NCI-H226 (cell line): ENCODE measurements around the gene ASCL2.

Experiments
- DNase-seq: peaks from one replicate; pipeline ENCODE4 v3.0.0-alpha.2; 2015

The ASCL2 gene, protein sequence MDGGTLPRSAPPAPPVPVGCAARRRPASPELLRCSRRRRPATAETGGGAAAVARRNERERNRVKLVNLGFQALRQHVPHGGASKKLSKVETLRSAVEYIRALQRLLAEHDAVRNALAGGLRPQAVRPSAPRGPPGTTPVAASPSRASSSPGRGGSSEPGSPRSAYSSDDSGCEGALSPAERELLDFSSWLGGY

DNA sequence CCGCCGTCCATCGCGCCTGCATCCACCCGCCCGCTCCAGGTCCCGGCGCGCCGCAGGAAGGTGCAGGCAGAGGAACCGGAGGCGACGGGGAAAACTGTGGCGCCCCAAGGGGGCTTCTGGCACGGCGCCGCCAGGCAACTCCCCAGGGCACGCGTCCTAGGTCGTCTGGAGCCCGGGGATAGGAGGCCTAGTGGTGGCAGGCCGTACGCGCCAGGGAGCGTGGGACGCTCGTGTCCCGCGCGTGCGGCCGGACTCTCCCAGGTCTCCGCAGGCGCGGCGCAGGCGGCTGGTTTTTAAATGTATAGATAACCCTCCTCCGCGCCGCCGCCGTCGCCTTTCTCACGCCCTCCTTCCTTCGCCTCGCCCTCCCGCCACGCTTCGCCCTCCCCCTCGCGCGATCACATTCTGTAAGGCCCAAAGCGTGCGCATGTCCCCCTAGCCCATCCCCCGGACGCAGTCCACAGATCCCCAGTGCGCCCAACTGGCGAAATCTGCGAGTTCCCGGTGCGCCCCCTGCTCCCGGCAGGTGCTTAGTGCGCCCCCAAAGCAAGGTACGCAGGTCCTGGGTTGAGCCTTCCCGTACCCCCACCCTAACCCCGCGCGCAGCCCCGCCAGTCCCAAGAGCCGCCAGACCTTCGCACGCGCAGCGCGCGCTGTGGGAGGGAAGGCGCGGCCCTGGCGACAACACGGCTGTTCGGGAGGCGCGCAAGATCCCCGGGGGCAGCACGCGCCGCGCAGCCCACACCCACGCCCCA, at the start of gene ASCL2:
Gene ASCL2 (minus strand): TSS at position 267 of the 755 bp plus-strand sequence. CDS start 256 bp downstream, at position 11.
- no peak for DNase-seq

DNA sequence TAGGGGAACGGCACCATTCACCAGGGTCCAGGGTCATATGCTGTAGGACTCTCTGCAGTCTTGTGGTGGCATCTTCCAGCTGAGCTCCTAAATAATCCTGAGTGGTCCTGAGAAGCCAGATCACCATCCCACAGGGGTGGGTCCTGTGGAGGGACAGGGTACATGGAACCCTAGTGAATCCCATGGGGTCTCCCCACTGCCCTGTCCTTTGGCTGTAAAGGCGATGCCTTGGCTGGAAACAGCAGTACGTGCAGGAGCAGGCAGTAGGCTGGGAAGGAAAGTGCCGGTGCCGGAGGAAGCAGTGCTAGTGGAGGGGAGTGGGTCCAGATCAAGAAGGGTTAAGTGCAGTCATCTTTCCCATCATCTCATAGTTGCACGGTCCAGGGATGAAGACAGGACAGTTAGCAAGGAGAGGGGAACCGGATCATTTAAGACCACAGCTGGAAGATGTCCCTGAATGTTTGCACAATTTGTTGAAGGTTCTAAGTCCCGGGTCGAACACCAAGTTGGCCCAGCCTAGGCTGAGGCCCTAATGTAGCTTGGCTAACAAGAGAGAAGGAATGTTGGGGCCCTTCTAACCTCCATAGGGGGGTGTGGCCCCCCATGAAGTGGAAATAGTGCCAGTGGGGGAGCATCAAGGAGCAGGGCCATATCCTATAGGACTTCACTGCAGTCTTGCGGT, 49.5 kb upstream of the ASCL2 start:
- DNase-seq = no peak

DNA sequence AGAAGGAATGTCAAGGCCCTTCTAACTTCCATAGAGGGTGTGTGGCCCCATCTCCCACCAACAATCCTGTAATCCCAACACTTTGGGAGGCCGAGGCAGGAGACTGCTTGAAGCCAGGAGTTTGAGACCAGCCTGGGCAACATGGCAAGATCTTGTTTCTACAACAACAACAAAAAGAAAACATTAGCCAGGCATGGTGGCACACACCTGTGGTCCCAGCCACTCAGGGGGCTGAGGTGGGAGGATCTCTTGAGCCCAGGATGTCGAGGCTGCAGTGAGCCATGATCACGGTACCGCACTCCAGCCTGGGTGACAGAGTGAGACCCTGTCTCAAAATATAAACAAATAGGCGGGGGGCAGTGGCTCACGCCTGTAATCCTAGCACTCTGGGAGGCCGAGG, 48.3 kb upstream of the ASCL2 start:
- DNase-seq = no peak

DNA sequence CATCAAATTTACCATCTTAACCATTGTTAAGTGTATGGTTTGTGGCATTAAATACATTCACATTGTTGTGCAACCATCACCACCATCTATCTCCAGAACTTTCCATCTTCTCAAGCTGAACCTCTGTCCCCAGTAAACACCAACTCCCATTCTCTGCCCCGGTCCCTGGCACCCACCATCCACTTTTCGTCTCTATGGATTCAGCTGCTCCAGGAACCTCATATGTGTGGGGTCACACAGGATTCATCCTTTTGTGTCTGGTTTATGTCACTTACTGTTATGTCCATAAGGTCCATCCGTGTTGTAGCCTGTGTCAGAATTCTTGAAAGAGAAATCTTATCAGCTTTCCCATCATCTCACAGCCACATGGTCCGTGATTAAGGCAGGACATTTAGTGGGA, 47.7 kb upstream of the ASCL2 start:
- DNase-seq = no peak

DNA sequence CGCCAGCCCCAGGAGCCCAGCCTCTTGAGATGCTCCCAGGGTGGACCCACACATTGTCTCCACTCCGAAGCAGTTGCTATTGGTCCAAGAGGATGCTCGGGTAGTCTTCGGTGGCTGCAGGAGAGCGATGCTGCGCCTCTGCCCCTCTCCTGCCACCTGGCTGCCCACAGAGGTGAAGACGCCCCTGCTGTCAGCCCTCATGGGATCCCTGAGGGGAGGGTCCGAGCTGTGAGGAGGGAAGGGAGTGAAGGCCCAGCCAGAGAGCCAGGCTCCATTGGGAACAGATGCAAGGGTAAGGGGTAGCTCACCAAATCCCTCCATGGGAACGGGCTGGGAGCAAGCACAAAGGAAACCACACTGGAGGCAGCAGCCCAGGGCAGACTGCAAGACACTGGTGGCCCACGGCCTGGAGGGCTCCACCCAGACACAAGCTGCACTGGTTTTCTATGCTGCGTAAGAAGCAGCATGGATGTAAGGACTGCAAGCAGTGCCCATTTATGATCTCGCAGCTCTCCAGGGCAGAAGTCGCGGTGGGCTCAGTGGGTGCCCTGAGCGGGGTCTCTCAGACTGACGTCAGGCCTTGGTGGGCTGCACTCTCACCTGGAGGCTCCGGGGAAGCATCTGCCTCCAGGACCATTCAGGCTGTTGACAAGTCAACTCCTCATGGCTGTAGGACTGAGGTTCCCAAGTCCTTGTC, 47.1 kb upstream of the ASCL2 start:
- DNase-seq = no peak

DNA sequence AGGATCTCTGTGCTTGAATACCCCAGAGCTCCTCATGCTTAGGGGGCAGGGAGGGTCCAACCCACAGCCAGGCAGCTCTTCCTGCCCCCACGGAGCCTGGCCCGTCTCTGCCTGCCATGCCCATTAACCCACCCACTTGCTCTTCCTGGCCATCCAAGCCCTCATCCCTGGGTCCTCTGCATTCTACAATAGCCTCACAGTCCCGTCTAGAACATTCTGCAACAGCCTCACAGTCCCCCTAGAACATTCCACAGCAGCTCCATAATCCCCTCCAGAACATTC, 46.5 kb upstream of the ASCL2 start:
- DNase-seq = no peak

DNA sequence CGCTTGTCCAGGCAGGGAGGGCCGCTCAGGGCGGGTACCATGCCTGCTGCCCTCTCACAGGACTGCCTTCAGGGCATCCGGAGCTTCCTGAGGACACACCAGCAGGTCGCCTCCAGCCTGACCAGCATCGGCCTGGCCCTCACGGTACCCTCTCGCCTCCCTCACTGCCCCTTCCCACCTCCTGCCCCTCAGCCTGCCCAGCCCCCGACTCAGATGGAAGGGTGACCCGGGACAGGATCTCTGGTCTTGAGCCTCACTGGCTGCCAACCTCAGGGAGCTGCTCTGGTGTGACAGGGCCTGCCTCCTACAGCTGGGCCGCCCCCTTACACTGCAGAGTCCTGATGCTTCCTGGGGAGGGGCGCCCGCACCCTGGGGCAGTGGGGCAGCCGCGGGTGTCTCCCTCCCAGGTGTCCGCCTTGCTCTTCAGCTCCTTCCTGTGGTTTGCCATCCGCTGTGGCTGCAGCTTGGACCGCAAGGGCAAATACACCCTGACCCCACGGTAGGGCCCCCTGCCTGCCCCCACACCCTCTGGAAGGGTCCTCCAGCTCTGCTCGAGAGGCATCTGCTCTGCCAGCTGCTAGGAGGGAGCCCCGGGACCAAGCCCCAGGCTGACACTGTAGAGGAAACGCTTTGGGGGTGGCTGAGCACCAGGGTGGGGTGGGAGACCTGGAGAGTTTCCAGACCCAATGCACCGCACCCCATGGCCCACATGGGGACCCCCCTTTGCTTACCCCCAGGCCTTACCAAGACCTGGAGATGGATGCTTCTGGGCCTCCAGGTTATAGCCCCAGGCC, 46.0 kb upstream of the ASCL2 start:
- DNase-seq = no peak

DNA sequence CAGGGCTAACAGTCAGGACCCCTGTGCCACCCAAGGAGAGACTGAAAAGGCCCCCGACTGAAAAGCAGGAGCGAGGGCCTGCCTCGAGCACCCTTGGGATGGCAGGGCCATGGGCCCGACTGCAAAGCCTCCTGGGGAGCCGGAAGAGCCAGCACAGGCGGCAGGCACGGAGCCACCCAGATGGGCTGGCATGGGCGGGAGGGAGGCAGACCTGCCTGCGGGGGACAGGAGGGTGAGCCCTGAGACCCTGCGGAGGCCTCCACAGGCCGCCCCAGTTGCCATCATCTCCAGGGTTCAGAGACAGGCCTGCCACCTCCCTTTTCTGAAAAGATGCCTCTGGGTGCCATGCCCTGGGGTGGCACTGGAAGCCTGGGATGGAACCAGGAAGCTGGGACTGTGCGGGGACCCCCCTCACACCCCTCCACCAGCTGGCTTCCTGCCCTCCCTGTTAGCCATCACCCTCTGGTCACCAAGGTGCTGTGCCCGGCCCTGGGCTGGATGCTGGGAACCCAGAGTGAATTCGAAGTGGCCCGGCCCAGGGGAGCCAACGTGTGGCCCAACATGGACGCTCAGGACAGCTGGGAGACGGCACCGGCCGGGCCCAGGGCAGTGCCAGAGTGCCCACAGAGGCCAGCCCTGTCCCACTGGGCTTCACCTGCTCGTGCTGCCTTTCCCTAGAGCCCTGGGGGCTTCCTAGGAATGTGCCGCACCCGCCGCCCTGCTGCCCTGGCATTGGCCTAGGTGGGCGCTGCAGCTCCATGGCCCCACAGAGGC, 45.2 kb upstream of the ASCL2 start:
- DNase-seq = no peak

DNA sequence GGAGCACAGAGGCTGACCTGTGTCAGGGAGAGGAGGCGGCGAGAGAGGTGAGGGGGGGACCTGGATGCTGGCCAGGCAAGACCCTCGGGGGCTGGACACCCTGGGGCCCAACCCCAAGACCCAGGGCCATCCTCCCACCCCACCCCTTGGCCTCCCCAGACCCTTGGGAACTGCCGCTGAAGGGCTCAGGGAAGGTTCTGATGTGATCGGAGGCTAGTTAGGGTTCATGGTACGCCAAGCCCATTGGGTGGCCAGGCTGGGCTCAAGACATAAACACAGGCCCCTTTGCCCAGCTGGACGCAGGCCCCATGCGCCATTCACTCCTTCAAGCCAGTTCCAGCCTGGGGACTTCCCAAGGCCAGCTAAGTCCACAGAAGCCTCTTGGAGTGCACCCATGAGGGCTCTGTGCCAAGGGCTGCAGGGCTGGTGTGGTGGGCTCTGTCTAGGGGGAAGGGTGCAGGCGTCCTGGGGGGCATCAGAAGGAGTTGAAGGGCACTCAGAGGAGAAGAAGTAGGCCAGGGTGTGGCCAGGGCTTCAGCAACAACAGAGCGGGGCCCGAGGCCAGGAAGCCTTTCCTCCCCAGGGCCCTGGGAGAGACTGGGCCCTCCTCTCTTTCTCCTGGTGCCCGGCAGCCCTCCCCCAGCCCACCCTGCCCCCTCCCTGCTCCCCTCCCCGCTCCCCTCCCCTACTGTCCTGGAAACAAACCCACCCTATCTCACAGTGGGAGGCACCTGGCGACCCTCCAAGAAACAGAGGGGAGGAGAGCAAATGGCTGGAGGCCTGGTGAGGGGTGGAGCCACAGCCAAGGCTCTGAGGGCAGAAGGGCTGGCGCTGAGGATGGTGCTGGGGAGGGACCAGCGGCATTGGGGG, 44.4 kb upstream of the ASCL2 start:
- DNase-seq = peak; percentile 72

DNA sequence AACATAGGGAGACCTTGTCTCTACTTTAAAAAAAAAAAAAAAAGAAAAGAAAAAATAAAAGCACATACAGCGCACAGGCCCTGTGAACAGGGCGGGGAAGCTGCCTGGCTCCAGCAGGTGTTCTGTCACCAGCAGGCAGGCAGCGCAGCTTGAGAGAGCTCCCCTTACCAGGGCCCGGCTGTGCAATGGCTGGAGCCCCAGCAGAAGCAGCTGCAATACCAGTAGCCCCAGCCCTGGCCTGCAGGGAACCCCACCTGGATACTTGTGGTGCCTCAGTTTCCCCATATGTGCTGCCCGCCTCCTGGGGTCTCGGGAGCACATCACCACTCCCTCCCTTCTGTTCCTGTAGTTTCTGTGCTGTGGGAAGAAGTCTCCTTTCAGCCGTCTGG, 43.7 kb upstream of the ASCL2 start:
- DNase-seq = no peak

DNA sequence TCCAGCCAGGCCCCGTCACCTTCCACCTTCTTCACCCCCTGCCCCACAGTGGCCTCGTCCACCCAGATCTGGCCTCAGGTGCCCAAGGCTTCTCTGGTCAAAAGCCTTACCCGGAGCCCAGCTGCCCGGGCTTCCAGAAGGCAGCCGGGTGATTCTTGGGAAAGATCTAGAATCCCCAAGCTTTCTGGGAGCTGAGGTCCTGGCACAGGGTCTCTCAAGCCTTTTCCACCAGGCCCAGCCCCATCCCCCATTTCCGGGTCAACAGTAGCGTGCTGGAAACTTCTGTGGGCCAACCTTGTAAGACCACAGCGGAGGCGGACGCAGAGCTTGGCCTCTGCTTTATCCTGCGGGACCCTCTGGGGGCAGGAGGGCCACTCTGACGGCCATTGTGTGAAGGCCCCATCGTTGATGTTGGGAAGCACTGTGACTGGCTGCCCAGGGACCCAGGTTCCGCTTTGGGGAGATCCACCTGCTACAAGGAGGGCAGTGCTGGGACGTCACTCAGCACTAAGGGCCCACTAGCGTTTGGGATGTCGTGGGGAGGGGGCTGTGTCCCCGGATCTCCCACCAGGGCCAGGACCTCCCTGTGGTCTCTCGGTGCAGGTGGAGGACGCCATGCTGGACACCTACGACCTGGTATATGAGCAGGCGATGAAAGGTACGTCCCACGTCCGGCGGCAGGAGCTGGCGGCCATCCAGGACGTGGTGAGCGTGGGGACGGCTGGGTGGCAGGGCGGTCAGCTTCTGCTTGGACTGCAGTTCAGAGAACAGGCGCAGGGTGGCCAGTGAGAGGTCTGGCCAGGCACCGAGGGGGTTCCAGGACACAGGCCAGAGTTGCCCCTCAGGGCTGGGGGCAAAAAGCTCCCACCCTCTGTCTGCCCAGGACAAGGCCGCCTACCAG, 42.9 kb upstream of the ASCL2 start:
- no peak for DNase-seq

DNA sequence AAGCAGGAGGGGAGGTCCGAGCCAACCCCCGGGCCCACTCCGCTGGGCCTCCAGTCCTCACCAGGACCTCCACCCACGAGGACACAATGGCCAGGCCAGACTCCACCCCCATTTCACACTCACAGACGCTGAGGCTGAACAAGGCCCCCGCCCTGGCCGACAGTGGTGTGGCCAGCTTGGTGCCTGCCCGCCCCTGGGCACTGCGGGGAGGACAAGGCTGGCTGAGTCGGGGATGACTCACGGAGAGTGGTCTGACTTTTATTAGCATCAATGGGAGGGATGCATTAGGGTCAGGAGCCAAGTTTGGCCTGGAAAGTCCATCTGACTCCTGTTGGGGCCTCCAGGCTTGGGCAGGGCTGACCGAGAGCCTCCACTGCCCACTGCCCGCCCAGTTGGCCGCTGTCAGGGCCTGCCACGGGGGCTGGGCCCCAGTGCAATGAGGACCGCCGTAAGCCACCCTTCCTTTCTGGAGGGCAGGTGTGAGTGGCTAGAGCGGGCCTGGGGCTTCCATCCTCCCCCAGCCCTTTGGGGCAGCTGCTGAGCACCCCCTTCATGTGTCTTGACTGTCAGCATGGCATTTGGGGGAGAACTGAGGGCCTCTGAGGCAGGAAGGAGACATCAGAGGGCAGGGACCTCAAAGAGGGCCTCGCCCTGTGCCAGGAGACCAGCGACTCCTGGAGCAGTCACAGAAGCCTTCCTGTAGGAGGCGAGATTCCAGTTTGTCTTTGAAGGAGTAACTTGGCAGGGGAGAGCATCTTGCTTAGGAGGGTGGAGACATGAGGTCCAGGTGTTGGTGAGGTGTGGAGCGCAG, 42.0 kb upstream of the ASCL2 start:
- peak; percentile 71 for DNase-seq

DNA sequence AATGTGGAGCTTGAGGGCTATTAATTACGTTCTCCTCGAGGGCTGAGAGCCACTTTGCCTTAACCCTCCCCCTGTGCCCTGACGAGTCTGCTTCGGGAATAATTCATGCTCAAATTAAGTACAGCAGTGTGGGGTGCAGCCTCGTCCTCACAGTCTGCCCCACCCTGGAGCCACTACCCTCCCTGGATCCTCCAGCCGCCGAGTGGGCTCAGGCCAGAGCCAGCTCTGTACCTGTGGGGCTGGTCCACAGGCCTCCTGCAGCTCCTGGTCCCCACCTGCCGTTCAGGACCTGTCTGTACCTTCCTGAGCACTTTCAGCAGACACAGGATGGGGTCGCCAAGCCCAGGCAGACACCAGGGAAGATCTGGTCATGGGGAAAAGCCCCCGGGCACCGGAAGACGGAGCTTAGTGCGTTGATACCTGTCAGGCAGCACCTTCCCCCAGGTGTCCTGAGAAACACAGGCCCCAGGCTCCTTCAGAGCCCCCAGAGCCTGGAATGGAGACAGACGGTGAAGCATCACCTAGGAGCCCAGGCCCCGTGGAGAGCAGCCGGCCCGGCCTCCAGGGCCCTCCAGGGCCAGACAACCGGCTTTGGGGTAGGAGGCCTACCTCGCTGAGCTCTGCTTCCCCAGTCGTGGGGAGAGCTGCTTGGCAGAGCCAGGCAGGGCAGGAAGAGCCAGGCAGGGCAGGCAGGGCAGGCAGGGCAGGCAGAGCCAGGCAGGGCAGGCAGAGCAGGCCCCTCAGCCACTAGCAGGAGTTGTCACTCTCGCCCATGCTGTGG, 41.2 kb upstream of the ASCL2 start:
- no peak for DNase-seq

DNA sequence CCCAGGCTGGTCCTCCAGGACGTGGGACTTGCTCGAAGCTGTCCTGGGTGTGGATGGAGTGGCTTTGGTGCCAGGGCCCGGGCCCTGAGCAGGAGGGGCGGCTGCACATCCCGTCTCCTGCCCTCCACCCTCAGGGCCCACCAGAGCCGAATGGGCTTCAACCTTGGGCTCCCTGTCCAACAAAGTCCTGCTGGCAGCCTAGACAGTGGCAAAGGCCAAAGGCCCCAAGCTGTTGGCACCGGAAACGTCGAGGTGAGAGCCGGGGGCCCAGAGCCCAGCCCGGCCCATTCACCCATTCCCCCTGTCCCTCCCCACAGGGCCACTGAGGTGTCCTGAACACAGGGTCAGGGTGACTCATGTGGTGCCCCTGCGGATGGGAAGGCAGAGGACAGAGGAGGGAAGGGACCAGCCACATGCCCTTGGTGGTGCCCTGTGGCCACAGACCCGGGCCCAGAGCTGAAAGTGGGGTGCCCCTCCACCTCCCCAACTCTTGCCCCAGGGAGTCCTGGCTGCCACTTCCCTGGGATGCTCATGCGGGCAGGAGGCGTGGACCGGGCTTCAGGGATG, 40.5 kb upstream of the ASCL2 start:
- no peak for DNase-seq

DNA sequence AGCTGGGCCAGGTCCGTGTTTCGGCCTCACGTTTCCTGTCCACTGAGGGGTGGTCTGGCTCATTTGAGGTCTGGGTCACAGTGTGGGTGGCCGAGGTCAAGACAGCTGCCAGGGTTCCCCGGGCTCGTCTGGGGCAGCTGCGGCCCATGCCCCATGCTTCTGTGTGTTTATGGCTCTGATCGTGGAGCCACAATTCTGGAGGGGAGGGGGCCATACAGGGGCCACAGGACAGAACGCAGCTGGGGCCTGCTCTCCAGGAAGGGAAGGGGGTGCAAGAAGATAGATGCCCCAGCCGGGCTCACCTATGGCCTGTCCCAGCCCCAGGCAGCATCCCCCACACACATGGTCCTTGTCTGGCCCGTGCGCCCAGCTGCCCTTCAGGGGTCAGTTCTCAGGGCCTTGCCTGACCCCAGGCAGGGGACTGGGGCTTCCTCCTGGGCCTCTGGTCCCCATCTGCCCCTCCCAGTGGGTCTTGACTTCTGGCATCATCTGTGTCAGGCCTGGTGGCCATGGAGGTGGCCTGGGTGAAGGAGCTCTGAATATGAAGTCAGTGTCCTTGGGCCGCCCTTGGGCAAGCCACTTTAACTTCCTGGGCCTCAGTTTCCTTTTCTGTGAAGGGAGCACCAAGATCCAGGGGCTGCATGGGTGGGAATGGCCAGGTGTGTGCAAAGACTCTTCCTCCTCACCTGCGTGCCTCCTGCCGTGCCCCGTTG, 39.8 kb upstream of the ASCL2 start:
- no peak for DNase-seq

DNA sequence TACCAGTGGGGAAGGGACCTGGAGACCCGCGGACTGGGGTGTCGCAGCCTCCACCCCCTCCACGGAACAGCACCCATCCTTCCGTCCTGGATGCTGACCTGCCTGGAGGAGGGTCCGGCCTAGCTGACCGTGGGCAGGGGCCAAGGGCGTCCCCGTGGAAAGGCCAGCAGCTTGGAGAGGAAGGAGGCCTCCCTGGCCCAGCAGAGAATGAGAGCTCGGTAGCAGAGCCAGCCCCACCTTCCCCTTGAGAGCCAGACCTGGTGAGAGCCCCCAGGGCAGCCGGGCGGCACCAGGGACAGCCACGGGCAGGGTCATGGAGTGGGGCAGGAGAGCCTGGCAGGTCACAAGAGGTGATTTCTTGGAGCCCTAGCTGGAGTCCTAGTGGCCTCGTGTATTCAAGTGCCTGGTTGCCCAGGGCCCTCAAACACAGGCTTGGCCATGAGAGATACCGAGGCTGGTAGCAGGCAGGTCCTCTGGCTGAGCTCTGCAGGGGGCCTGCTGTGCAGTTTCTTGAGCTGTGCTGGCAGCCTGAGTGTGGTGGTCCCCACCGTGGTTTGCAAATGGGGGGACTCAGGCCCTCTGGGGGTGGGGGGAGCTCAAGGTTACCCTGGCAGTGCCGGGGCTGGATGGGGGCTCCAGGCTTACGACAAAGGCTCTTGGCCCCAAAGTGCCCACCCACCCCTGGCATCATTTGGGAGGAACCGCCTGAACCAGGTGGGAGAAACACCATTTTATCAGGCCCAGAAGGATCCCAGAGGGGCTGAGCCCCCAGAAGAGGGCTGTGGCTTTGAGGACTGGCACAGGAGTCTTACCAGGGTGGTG, 39.1 kb upstream of the ASCL2 start:
- DNase-seq = no peak
